ENCODE measurements around the gene TMEM214.

TMEM214 gene

GRCh38 chr2:27010139-27010538, 22.6 kb upstream of the TMEM214 start:
- no peak for DNase-seq

GRCh38 chr2:27013738-27014137, 19.0 kb upstream of the TMEM214 start:
- DNase-seq: no peak

GRCh38 chr2:27014771-27015433, 17.9 kb upstream of the TMEM214 start:
- DNase-seq: no peak

- DNase-seq: peak; percentile 66
Measured at GRCh38 chr2:27016801-27017325, 15.9 kb upstream of the TMEM214 start.

GRCh38 chr2:27018142-27018541, 14.6 kb upstream of the TMEM214 start:
- no peak for DNase-seq

GRCh38 chr2:27019459-27019858, 13.3 kb upstream of the TMEM214 start:
- no peak for DNase-seq

- no peak for DNase-seq
Measured at GRCh38 chr2:27019931-27020855, 12.6 kb upstream of the TMEM214 start.

GRCh38 chr2:27021253-27022049, 11.3 kb upstream of the TMEM214 start:
- DNase-seq: no peak

- DNase-seq: no peak
Measured at GRCh38 chr2:27023740-27024139, 9.0 kb upstream of the TMEM214 start.

GRCh38 chr2:27024188-27024587, 8.6 kb upstream of the TMEM214 start:
- no peak for DNase-seq

- no peak for DNase-seq
Measured at GRCh38 chr2:27024812-27025211, 8.0 kb upstream of the TMEM214 start.

GRCh38 chr2:27025281-27025800, 7.4 kb upstream of the TMEM214 start:
- no peak for DNase-seq

- no peak for DNase-seq
Measured at GRCh38 chr2:27025861-27026851, 6.6 kb upstream of the TMEM214 start.

- DNase-seq: no peak
Measured at GRCh38 chr2:27027211-27027651, 5.5 kb upstream of the TMEM214 start.

GRCh38 chr2:27029051-27029450, 3.7 kb upstream of the TMEM214 start:
- DNase-seq: no peak

- no peak for DNase-seq
Measured at GRCh38 chr2:27033253-27033852, 588 bp downstream of the TMEM214 start.

- no peak for DNase-seq
Measured at GRCh38 chr2:27038012-27038411, 5.2 kb downstream of the TMEM214 start.

- no peak for DNase-seq
Measured at GRCh38 chr2:27038631-27039339, 6.0 kb downstream of the TMEM214 start.

- DNase-seq: no peak
Measured at GRCh38 chr2:27039426-27039825, 6.7 kb downstream of the TMEM214 start.

GRCh38 chr2:27039871-27040270, 7.1 kb downstream of the TMEM214 start:
- no peak for DNase-seq

Data from activated CD4-positive, alpha-beta T cell treated with anti-CD3 and anti-CD28 coated beads for 48 hours (primary cell).